GM23338 (cell line): Measurements from ENCODE around the gene RRP36. TPM values are rescaled to one million over a fixed set of nuclear protein-coding genes. Genes with fewer than 3 reads are reported as not detected.

ENCODE experiments used
- ATAC-seq: fragments of 200-7000 bp; cut with Tn5 transposase; 3 replicates; pipeline ENCODE4 v1.9.1; 2020
- DNase-seq: peaks from one replicate; pipeline ENCODE4 v3.0.0-alpha.2; 2015; ENCODE audit warnings: low spot score
- H2AFZ ChIP-seq: fragments of 200-600 bp; sonication (generic); 2 replicates; pipeline ENCODE4 v1.8.0; 2016; ENCODE audit warnings: antibody characterized with exemption, mild to moderate bottlenecking, moderate library complexity
- H3F3A ChIP-seq: fragments of 200-600 bp; sonication (generic); replicated peaks from 2 replicates; pipeline ENCODE4 v1.8.0; 2017; ENCODE audit warnings: antibody characterized with exemption, mixed run types, low read depth
- H3K27ac ChIP-seq: fragments of 200-600 bp; sonication (generic); 2 replicates; pipeline ENCODE4 v1.6.1; 2016; ENCODE audit warnings: low read depth
- H3K27me3 ChIP-seq: fragments of 200-600 bp; sonication (generic); 2 replicates; pipeline ENCODE4 v1.8.0; 2016; ENCODE audit warnings: mild to moderate bottlenecking, mixed run types, moderate library complexity; ENCODE audit not compliant: insufficient read depth
- H3K36me3 ChIP-seq: fragments of 200-600 bp; sonication (generic); 2 replicates; pipeline ENCODE4 v1.8.0; 2016; ENCODE audit warnings: mild to moderate bottlenecking; ENCODE audit not compliant: insufficient read depth
- H3K4me1 ChIP-seq: fragments of 200-600 bp; sonication (generic); 2 replicates; pipeline ENCODE4 v1.8.0; 2016; ENCODE audit warnings: mild to moderate bottlenecking, moderate library complexity; ENCODE audit not compliant: insufficient read depth
- H3K4me2 ChIP-seq: fragments of 200-600 bp; sonication (generic); 2 replicates; pipeline ENCODE4 v1.7.1; 2017; ENCODE audit warnings: mixed run types
- H3K4me3 ChIP-seq: fragments of 200-600 bp; sonication (generic); 2 replicates; pipeline ENCODE4 v1.6.1; 2016; ENCODE audit warnings: mixed run types
- H3K79me2 ChIP-seq: fragments of 200-600 bp; sonication (generic); replicated peaks from 2 replicates; pipeline ENCODE4 v1.8.0; 2017; ENCODE audit warnings: mild to moderate bottlenecking; ENCODE audit not compliant: insufficient read depth
- H3K9me2 ChIP-seq: fragments of 200-600 bp; sonication (generic); 2 replicates; pipeline ENCODE4 v1.8.0; 2017; ENCODE audit not compliant: insufficient read depth
- H4K20me1 ChIP-seq: fragments of 200-600 bp; sonication (generic); replicated peaks from 2 replicates; pipeline ENCODE4 v1.8.0; 2017; ENCODE audit warnings: mild to moderate bottlenecking; ENCODE audit not compliant: insufficient read depth
- H3K27ac Mint-ChIP-seq: 2 replicates; pipeline ENCODE4 v1.8.0; 2020; ENCODE audit warnings: inconsistent platforms, mild to moderate bottlenecking, moderate library complexity, mixed read lengths
- H3K27me3 Mint-ChIP-seq: 3 replicates; pipeline ENCODE4 v1.8.0; 2022; ENCODE audit warnings: low read depth, mild to moderate bottlenecking, moderate library complexity, mixed read lengths, inconsistent platforms; ENCODE audit not compliant: insufficient read depth, poor library complexity
- H3K36me3 Mint-ChIP-seq: 3 replicates; pipeline ENCODE4 v1.8.0; 2021; ENCODE audit warnings: low read depth, mild to moderate bottlenecking, inconsistent platforms, moderate library complexity, mixed read lengths
- H3K4me1 Mint-ChIP-seq: 3 replicates; pipeline ENCODE4 v1.8.0; 2020; ENCODE audit warnings: mild to moderate bottlenecking, inconsistent platforms, mixed read lengths
- H3K4me3 Mint-ChIP-seq: 3 replicates; pipeline ENCODE4 v1.8.0; 2021; ENCODE audit warnings: moderate library complexity, mild to moderate bottlenecking, inconsistent platforms, mixed read lengths
- H3K9me3 Mint-ChIP-seq: 3 replicates; pipeline ENCODE4 v1.8.0; 2020; ENCODE audit warnings: moderate library complexity, mild to moderate bottlenecking, inconsistent platforms, mixed read lengths
- CREB1 ChIP-seq: fragments of 250-450 bp; sonication (Bioruptor Pico); IDR thresholded peaks from 2 replicates; pipeline ENCODE4 v1.5.0; 2020; ENCODE audit warnings: low read depth, mild to moderate bottlenecking, moderate library complexity
- CTCF ChIP-seq, 2 experiments: fragments of 200-600 bp in 1 of 2; sonication (generic) in 1 of 2; conservative IDR thresholded peaks; 2 replicates each; pipeline versions ENCODE4 v1.5.1 to v1.6.1; 2016 to 2017; ENCODE audit warnings: antibody characterized with exemption in 2 of 2, low read depth in 2 of 2, mild to moderate bottlenecking in 2 of 2, moderate library complexity in 1 of 2
- ETS1 ChIP-seq: IDR thresholded peaks from 2 replicates; pipeline ENCODE4 v1.6.1; 2016; ENCODE audit warnings: antibody characterized with exemption
- EZH2 ChIP-seq: fragments of 200-600 bp; sonication (generic); IDR thresholded peaks from one replicate; pipeline ENCODE4 v1.8.0; 2017; ENCODE audit warnings: antibody characterized with exemption, mild to moderate bottlenecking, low read depth; ENCODE audit not compliant: unreplicated experiment
- EZH2phosphoT487 ChIP-seq: fragments of 200-600 bp; sonication (generic); IDR thresholded peaks from one replicate; pipeline ENCODE4 v1.8.1; 2018; ENCODE audit warnings: antibody characterized with exemption; ENCODE audit not compliant: unreplicated experiment
- JUNB ChIP-seq: IDR thresholded peaks from one replicate; pipeline ENCODE4 v1.6.1; 2016; ENCODE audit warnings: antibody characterized with exemption; ENCODE audit not compliant: unreplicated experiment
- NANOG ChIP-seq: IDR thresholded peaks from 2 replicates; pipeline ENCODE4 v1.6.1; 2016; ENCODE audit warnings: antibody characterized with exemption, borderline replicate concordance
- POLR2AphosphoS5 ChIP-seq: IDR thresholded peaks from 2 replicates; pipeline ENCODE4 v1.6.1; 2016; ENCODE audit warnings: antibody characterized with exemption, low read depth
- REST ChIP-seq: IDR thresholded peaks from one replicate; pipeline ENCODE4 v1.6.1; 2018; ENCODE audit warnings: antibody characterized with exemption; ENCODE audit not compliant: unreplicated experiment
- STAT1 ChIP-seq: IDR thresholded peaks from one replicate; pipeline ENCODE4 v1.6.1; 2016; ENCODE audit warnings: antibody characterized with exemption; ENCODE audit not compliant: unreplicated experiment
- ZNF114 ChIP-seq: fragments of 250-450 bp; sonication (Bioruptor Pico); IDR thresholded peaks from 2 replicates; pipeline ENCODE4 v1.5.0; 2020; ENCODE audit warnings: mild to moderate bottlenecking, moderate library complexity
- ZNF331 ChIP-seq: fragments of 250-450 bp; sonication (Bioruptor Pico); IDR thresholded peaks from 2 replicates; pipeline ENCODE4 v1.5.0; 2020; ENCODE audit warnings: low read depth, mild to moderate bottlenecking, moderate library complexity
- ZNF462 ChIP-seq: fragments of 250-450 bp; sonication (Bioruptor Pico); IDR thresholded peaks from 2 replicates; pipeline ENCODE4 v1.5.0; 2020; ENCODE audit warnings: mild to moderate bottlenecking, moderate library complexity
- polyA plus RNA-seq: library from polyadenylated mRNA; unstranded; fragments of >200 nt; fragmentation: Nextera tagmentation; extraction: Ambion mirVana; gene quantifications from 2 replicates; pipeline ENCODE4 v1.2.1, GENCODE V29; 2016
- total RNA-seq: library from RNA; depleted of rRNA; stranded (reverse); fragments of >200 nt; shearing (Covaris generic); gene quantifications from 2 replicates; pipeline ENCODE4 v1.2.3, GENCODE V29; 2014

Gene RRP36
- total and polyA plus RNA-seq, 2 experiments from 2014 or later = 64.7 to 106 TPM

- H3K27ac Mint-ChIP-seq = no peak overlapping the region
- H3K4me3 Mint-ChIP-seq = no peak overlapping the region
- H2AFZ ChIP-seq = no peak overlapping the region
- H4K20me1 ChIP-seq = no peaks in the 10 kb centered on the region
- H3K4me2 ChIP-seq = no peak overlapping the region
- peaks cover 3% of the 10 kb centered on the region for H3K4me1 Mint-ChIP-seq
- H3K36me3 Mint-ChIP-seq = 0 out of 3 replicates have a peak, but pooled peaks cover 4% of the 10 kb centered on the region
- no peak overlapping the region for H3K4me3 ChIP-seq
- no peaks in the 10 kb centered on the region for H3K79me2 ChIP-seq
- no peaks in the 10 kb centered on the region for H3K27me3 ChIP-seq
- H3K36me3 ChIP-seq = no peaks in the 10 kb centered on the region
- H3K9me2 ChIP-seq = no peaks in the 10 kb centered on the region
- H3K9me3 Mint-ChIP-seq = no peaks in the 10 kb centered on the region
- H3K27me3 Mint-ChIP-seq = peaks cover 4% of the 10 kb centered on the region
- H3F3A ChIP-seq = no peaks in the 10 kb centered on the region
- H3K27ac ChIP-seq = no peak overlapping the region
- TF ChIP-seq EZH2 (no peak), POLR2AphosphoS5 (no peak), EZH2phosphoT487 (no peak), ZNF331 (no peak), ZNF462 (CRISPR knock-in tag) (no peak), CREB1 (no peak), JUNB (no peak), NANOG (no peak), STAT1 (no peak), ETS1 (no peak), CTCF (conservative IDR thresholded peaks at IDR 0.05; ENCODE audit: low read depth in 2 of 2) (no peak), REST (no peak), ZNF114 (CRISPR knock-in tag) (no peak)
- DNase-seq = no peak
- H3K4me1 ChIP-seq = no peaks in the 10 kb centered on the region
- no peak for ATAC-seq
These were observed 49.6 kb upstream of the RRP36 start for GRCh38 chr6:42971746-42972327.
